Breast epithelium (tissue), 4 donors: ENCODE measurements around the gene TF. TPM values are rescaled to one million over a fixed set of nuclear protein-coding genes. Genes with fewer than 3 reads are reported as not detected.

Experiments
- DNase-seq, 2 donors: peaks; one replicate each; pipeline ENCODE4 v3.0.0-alpha.2; 2019; ENCODE audit warnings: low spot score in 2 of 2
- H3K27ac ChIP-seq, 2 donors: fragments of 200-600 bp; sonication (generic) in 1 of 2; one replicate each; pipeline ENCODE4 v1.5.1; 2016 to 2019; ENCODE audit warnings: mild to moderate bottlenecking in 1 of 2
- H3K27me3 ChIP-seq, 2 donors: fragments of 200-600 bp; sonication (generic) in 1 of 2; one replicate each; pipeline versions ENCODE4 v1.5.1 to v1.6.0; 2017 to 2019; ENCODE audit warnings: control low read depth in 1 of 2, mild to moderate bottlenecking in 1 of 2
- H3K36me3 ChIP-seq: fragments of 200-600 bp; one replicate; pipeline ENCODE4 v1.5.1; 2019
- H3K4me1 ChIP-seq, 2 donors: fragments of 200-600 bp; sonication (generic); one replicate each; pipeline ENCODE4 v1.5.1; 2016 to 2019; ENCODE audit warnings: control low read depth in 1 of 2
- H3K4me3 ChIP-seq, 3 donors: fragments of 200-600 bp; sonication (generic); 1 replicate in 2 of 3; 2 replicates in 1 of 3; pipeline ENCODE4 v1.5.1; 2016 to 2019; ENCODE audit warnings: mild to moderate bottlenecking in 3 of 3, moderate library complexity in 2 of 3
- H3K9me3 ChIP-seq, 2 donors: fragments of 200-600 bp; sonication (generic) in 1 of 2; one replicate each; pipeline ENCODE4 v1.5.1; 2016 to 2019; ENCODE audit warnings: control low read depth in 1 of 2
- POLR2A ChIP-seq: fragments of 450-650 bp; IDR thresholded peaks from one replicate; pipeline ENCODE4 v1.6.1; 2016; ENCODE audit warnings: antibody characterized with exemption, mild to moderate bottlenecking, moderate library complexity
- POLR2AphosphoS5 ChIP-seq, 3 donors: sonication (generic); formaldehyde crosslinking; IDR thresholded peaks; one replicate each; pipeline ENCODE4 v1.6.1; 2017; ENCODE audit warnings: antibody characterized with exemption in 3 of 3
- intact Hi-C: fragments of 100-400 bp; cut with DNase I; formaldehyde crosslinking; loops from one replicate; pipeline ENCODE4 v1.15.1; 2023; ENCODE audit warnings: low total_unique reads
- total RNA-seq, 3 donors: library from RNA; depleted of rRNA; stranded (reverse); fragments of >200 nt; gene quantifications; one replicate each; pipeline ENCODE4 v1.1.0, GENCODE V29; 2016
- TF ChIP-seq, protein P1 (sequence below), 3 donors: fragments of 450-650 bp; IDR thresholded peaks; one replicate each; pipeline ENCODE4 v1.5.1; 2016 to 2017; ENCODE audit warnings: antibody characterized with exemption in 3 of 3, mild to moderate bottlenecking in 3 of 3, moderate library complexity in 3 of 3

Gene TF
- total RNA-seq, 3 donors from 2014 or later, result 6.3 to 22.9 (median 8.5) TPM

DNA sequence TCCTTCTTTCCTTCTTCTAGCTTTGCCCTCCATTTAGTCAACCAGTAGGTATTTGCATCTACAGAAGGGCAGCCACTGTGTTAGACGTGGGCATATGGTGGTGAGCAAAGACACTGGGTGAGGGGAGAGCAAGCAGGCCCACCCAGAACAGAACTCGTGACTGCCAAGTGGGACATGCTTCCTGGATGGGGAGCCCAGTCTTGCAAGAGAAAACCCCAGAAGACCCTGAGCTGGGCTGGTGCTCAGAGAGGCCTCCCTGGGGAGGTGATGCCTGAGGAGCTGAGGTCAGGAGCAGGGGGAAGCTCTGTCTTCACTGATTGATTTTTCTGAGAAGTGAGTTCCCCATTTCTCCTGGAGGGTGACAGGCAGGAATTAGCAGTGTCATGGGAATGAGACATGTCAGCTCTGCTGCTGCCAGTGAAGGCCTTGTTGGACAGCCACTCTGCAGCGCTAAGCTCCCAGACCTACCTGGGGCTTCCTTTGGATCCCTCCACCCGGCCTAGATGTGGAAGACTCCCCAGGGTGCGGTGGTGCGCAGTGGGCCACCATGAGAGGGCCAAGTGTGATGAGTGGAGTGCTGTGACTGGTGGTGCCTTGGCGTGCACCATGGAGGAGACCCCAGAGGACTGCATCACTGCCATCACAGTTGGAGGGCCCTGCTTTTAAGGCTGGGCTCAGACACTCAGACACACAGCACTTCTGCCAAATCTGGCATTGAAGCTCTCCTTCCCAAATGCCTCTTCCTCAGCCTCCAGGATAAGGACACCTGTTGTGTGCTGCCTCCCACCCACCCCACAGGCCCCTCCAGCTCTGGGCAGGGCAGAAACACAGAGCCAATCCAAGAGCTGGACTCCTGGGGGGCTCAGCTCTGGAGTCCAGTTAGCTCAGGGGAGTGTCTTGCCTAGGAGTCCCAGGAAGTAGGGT lies 44.5 kb upstream of the TF start:
- DNase-seq, result no peak
- H3K9me3 ChIP-seq, result no peaks in the 10 kb centered on the region
- intact Hi-C loops, result no loop called here
- no peaks in the 10 kb centered on the region for H3K36me3 ChIP-seq
- no peak overlapping the region for H3K4me3 ChIP-seq
- H3K27ac ChIP-seq, result no peak overlapping the region
- TF ChIP-seq POLR2AphosphoS5 (IDR thresholded peaks at IDR 0.05) (no peak), POLR2A (no peak)
- TF ChIP-seq, protein P1, sequence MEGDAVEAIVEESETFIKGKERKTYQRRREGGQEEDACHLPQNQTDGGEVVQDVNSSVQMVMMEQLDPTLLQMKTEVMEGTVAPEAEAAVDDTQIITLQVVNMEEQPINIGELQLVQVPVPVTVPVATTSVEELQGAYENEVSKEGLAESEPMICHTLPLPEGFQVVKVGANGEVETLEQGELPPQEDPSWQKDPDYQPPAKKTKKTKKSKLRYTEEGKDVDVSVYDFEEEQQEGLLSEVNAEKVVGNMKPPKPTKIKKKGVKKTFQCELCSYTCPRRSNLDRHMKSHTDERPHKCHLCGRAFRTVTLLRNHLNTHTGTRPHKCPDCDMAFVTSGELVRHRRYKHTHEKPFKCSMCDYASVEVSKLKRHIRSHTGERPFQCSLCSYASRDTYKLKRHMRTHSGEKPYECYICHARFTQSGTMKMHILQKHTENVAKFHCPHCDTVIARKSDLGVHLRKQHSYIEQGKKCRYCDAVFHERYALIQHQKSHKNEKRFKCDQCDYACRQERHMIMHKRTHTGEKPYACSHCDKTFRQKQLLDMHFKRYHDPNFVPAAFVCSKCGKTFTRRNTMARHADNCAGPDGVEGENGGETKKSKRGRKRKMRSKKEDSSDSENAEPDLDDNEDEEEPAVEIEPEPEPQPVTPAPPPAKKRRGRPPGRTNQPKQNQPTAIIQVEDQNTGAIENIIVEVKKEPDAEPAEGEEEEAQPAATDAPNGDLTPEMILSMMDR (IDR thresholded peaks at IDR 0.05), result no peak
- no peaks in the 10 kb centered on the region for H3K27me3 ChIP-seq
- no peaks in the 10 kb centered on the region for H3K4me1 ChIP-seq

DNA sequence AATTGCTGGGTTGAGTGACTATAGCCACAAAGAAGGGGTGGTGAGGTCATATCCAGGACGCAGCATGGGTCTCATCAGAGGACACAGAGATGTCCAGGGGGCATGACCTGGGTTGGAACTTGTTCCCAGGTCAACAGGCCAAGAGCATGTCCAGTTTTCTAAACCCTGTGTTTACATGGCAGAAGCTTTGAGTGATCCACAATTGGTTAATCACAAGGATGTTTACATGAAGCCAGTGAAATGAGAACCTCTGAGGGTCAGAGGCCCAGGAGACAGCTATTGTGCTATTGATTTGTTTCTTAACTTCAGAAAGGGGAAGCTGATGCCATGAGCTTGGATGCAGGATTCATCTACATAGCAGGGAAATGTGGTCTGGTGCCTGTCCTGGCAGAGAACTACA lies 42.3 kb upstream of the TF start:
- Histone ChIP-seq H3K9me3 (no peaks in the 10 kb centered on the region), H3K4me3 (no peak overlapping the region), H3K36me3 (no peaks in the 10 kb centered on the region), H3K27me3 (no peaks in the 10 kb centered on the region), H3K4me1 (no peaks in the 10 kb centered on the region), H3K27ac (no peak overlapping the region)
- DNase-seq, result no peak
- TF ChIP-seq, protein P1 (IDR thresholded peaks at IDR 0.05), result no peak
- no peak for TF ChIP-seq POLR2AphosphoS5 (IDR thresholded peaks at IDR 0.05)
- TF ChIP-seq POLR2A, result no peak
- intact Hi-C loops, result no loop called here

DNA sequence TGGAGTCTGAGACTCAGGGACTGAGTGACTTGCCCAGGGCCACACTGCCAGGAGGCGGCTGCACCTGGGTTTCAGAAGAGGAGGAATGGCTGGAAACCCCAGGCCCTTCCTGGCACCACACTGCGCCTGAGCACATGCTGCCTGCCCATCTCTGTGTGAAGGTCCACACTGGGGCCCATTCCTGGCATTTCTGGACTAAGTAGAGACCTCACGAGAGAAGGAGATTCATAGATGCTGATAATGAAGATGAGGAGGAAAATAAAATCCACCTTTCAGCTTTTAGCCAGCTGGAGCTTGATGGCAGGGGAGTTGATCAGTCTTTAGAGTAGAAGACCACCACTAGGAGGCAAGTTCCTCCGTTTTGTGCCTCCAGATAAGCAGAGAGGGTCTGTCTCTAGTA lies 40.2 kb upstream of the TF start:
- H3K4me1 ChIP-seq, result no peaks in the 10 kb centered on the region
- intact Hi-C loops, result no loop called here
- no peaks in the 10 kb centered on the region for H3K36me3 ChIP-seq
- H3K9me3 ChIP-seq, result no peaks in the 10 kb centered on the region
- no peak overlapping the region for H3K4me3 ChIP-seq
- TF ChIP-seq, protein P1 (IDR thresholded peaks at IDR 0.05), result no peak
- TF ChIP-seq POLR2A (no peak), POLR2AphosphoS5 (IDR thresholded peaks at IDR 0.05) (no peak)
- DNase-seq, result no peak
- H3K27me3 ChIP-seq, result no peaks in the 10 kb centered on the region
- H3K27ac ChIP-seq, result no peak overlapping the region

DNA sequence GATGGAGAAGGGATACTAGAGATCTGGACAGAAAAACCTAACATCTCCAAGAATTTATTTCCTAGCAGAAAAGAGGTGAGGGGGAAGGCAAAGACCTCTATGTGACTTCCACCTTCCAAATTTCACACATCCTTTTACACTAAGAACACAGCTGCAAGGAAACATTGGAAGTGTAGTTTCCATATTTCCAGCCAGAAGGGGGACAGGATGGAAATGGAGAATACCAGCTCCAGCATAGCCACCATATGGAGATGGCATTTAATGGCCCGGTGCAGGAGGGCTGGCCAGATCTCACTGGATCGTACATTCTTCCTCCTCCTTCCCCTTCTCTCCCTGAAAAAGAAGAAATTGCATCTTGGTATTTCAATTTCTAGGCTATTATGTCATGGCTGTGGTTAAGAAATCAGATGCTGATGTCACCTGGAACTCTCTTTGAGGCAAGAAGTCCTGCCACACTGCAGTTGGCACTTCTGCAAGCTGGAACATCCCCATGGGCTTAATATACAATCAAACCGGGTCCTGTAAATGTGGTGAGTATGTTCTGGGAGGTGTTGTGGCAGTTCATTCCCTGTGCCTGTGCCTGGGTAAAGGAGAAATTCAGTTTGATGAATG lies 36.9 kb upstream of the TF start:
- H3K9me3 ChIP-seq, result no peaks in the 10 kb centered on the region
- H3K27ac ChIP-seq, result no peak overlapping the region
- no peak for DNase-seq
- intact Hi-C loops, result no loop called here
- H3K4me3 ChIP-seq, result no peak overlapping the region
- no peaks in the 10 kb centered on the region for H3K4me1 ChIP-seq
- TF ChIP-seq POLR2A, result no peak
- no peak for TF ChIP-seq POLR2AphosphoS5 (IDR thresholded peaks at IDR 0.05)
- TF ChIP-seq, protein P1 (IDR thresholded peaks at IDR 0.05), result no peak
- no peaks in the 10 kb centered on the region for H3K36me3 ChIP-seq
- H3K27me3 ChIP-seq, result no peaks in the 10 kb centered on the region

DNA sequence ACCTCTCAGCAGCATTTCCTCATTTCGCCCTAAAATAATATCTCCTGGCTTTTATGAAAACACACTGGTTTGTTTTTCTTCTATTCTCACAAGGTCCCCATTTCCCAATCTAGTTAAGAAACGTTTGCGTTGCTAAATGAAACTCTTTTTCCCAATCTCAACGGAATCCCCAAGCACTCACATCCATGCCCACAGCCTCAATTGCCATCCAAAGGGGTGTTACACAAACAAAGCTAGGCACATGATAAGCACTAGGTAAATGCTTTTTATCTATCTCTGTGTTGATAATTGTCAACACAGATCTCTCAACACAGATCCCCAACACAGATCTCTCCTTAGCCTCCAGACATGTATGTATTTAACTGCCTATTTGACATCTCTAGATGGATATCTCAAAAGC lies 35.2 kb upstream of the TF start:
- intact Hi-C loops, result no loop called here
- TF ChIP-seq POLR2A, result no peak
- TF ChIP-seq POLR2AphosphoS5 (IDR thresholded peaks at IDR 0.05), result no peak
- TF ChIP-seq, protein P1 (IDR thresholded peaks at IDR 0.05), result no peak

More for the DNA sequence above, 35.2 kb upstream of the TF start:
- no peak for DNase-seq
- Histone ChIP-seq H3K36me3 (no peaks in the 10 kb centered on the region), H3K27me3 (no peaks in the 10 kb centered on the region), H3K4me3 (no peak overlapping the region), H3K9me3 (no peaks in the 10 kb centered on the region), H3K4me1 (no peaks in the 10 kb centered on the region), H3K27ac (no peak overlapping the region)
